ENCODE measurements around the gene FAM131A.
A peak's percentile ranks its signal among the peaks of the same experiment; 100 is the strongest.

Gene FAM131A

GRCh38 chr3:184325715-184326369 lies 11.6 kb upstream of the FAM131A start:
- no peak for DNase-seq (ENCODE audit: insufficient read length, low spot score)
- no peak for TF ChIP-seq TAF1 (IDR thresholded peaks at IDR 0.05; ENCODE audit: low read depth, low read length)
- TF ChIP-seq PAX5 (IDR thresholded peaks at IDR 0.05; ENCODE audit: insufficient read depth, low read length, severe bottlenecking), result no peak
- no peak for FAIRE-seq

GRCh38 chr3:184327171-184327570 lies 10.2 kb upstream of the FAM131A start:
- no peak for TF ChIP-seq PAX5 (IDR thresholded peaks at IDR 0.05; ENCODE audit: insufficient read depth, low read length, severe bottlenecking)
- no peak for TF ChIP-seq POLR2A (IDR thresholded peaks at IDR 0.05; ENCODE audit: low read depth, low read length)
- no peak for TF ChIP-seq POLR2AphosphoS5 (IDR thresholded peaks at IDR 0.05; ENCODE audit: low read depth, low read length)
- FAIRE-seq (no peak), DNase-seq (ENCODE audit: insufficient read length, low spot score) (no peak)

- no peak for DNase-seq (ENCODE audit: insufficient read length, low spot score)
- no peak for TF ChIP-seq POU2F2 (IDR thresholded peaks at IDR 0.05; ENCODE audit: low read depth, low read length)
- no peak for TF ChIP-seq POLR2A (IDR thresholded peaks at IDR 0.05; ENCODE audit: low read depth, low read length)
- TF ChIP-seq SPI1 (IDR thresholded peaks at IDR 0.05; ENCODE audit: low read depth, low read length), result no peak
- TF ChIP-seq PAX5 (IDR thresholded peaks at IDR 0.05; ENCODE audit: insufficient read depth, low read length, severe bottlenecking), result no peak
- 0 out of 2 replicates have a peak, but pooled peaks have one; percentile 19 for TF ChIP-seq POLR2AphosphoS5 (IDR thresholded peaks at IDR 0.05; ENCODE audit: low read depth, low read length)
- no peak for TF ChIP-seq TAF1 (IDR thresholded peaks at IDR 0.05; ENCODE audit: low read depth, low read length)
- FAIRE-seq, result peak; percentile 38
Observed at GRCh38 chr3:184328516-184328915, 8.9 kb upstream of the FAM131A start.

- TF ChIP-seq POLR2A (IDR thresholded peaks at IDR 0.05; ENCODE audit: low read depth, low read length) (peak; percentile 11; the same call in 1 of the 2 replicates), PAX5 (IDR thresholded peaks at IDR 0.05; ENCODE audit: insufficient read depth, low read length, severe bottlenecking) (no peak), POLR2AphosphoS5 (IDR thresholded peaks at IDR 0.05; ENCODE audit: low read depth, low read length) (0 out of 2 replicates have a peak, but pooled peaks have one; percentile 42)
- FAIRE-seq (no peak), DNase-seq (ENCODE audit: insufficient read length, low spot score) (no peak)
Observed at GRCh38 chr3:184332370-184333090, 4.9 kb upstream of the FAM131A start.

- no peak for FAIRE-seq
- no peak for DNase-seq (ENCODE audit: insufficient read length, low spot score)
- no peak for TF ChIP-seq SPI1 (IDR thresholded peaks at IDR 0.05; ENCODE audit: low read depth, low read length)
- TF ChIP-seq POLR2AphosphoS5 (IDR thresholded peaks at IDR 0.05; ENCODE audit: low read depth, low read length), result peak; percentile 61
Observed at GRCh38 chr3:184333190-184333589, 4.2 kb upstream of the FAM131A start.

- DNase-seq (ENCODE audit: insufficient read length, low spot score) (no peak), FAIRE-seq (no peak)
- TF ChIP-seq POLR2AphosphoS5 (IDR thresholded peaks at IDR 0.05; ENCODE audit: low read depth, low read length), result peak; percentile 81
- no peak for TF ChIP-seq POU2F2 (IDR thresholded peaks at IDR 0.05; ENCODE audit: low read depth, low read length)
- TF ChIP-seq POLR2A (IDR thresholded peaks at IDR 0.05; ENCODE audit: low read depth, low read length), result peak; percentile 65
Observed at GRCh38 chr3:184333700-184334099, 3.7 kb upstream of the FAM131A start.

- TF ChIP-seq POLR2AphosphoS5 (IDR thresholded peaks at IDR 0.05; ENCODE audit: low read depth, low read length) (no peak; the same call in 1 of the 2 replicates), PAX5 (IDR thresholded peaks at IDR 0.05; ENCODE audit: insufficient read depth, low read length, severe bottlenecking) (no peak), POU2F2 (IDR thresholded peaks at IDR 0.05; ENCODE audit: low read depth, low read length) (no peak), POLR2A (IDR thresholded peaks at IDR 0.05; ENCODE audit: low read depth, low read length) (no peak), TAF1 (IDR thresholded peaks at IDR 0.05; ENCODE audit: low read depth, low read length) (no peak), SPI1 (IDR thresholded peaks at IDR 0.05; ENCODE audit: low read depth, low read length) (no peak)
- FAIRE-seq (no peak), DNase-seq (ENCODE audit: insufficient read length, low spot score) (no peak)
Observed at GRCh38 chr3:184334470-184335158, 2.8 kb upstream of the FAM131A start.

- DNase-seq (ENCODE audit: insufficient read length, low spot score) (no peak), FAIRE-seq (no peak)
- TF ChIP-seq POLR2A (IDR thresholded peaks at IDR 0.05; ENCODE audit: low read depth, low read length), result no peak
Observed at GRCh38 chr3:184335291-184335660, 2.1 kb upstream of the FAM131A start.

GRCh38 chr3:184335661-184336546 lies 1.5 kb upstream of the FAM131A start:
- TF ChIP-seq POLR2A (IDR thresholded peaks at IDR 0.05; ENCODE audit: low read depth, low read length) (peak; percentile 90), POU2F2 (IDR thresholded peaks at IDR 0.05; ENCODE audit: low read depth, low read length) (0 out of 2 replicates have a peak, but pooled peaks have one; percentile 21), POLR2AphosphoS5 (IDR thresholded peaks at IDR 0.05; ENCODE audit: low read depth, low read length) (peak; percentile 88; the same call in 1 of the 2 replicates), PAX5 (IDR thresholded peaks at IDR 0.05; ENCODE audit: insufficient read depth, low read length, severe bottlenecking) (peak; percentile 73), TAF1 (IDR thresholded peaks at IDR 0.05; ENCODE audit: low read depth, low read length) (0 out of 2 replicates have a peak, but pooled peaks have one; percentile 34), SPI1 (IDR thresholded peaks at IDR 0.05; ENCODE audit: low read depth, low read length) (no peak)
- DNase-seq (ENCODE audit: insufficient read length, low spot score), result peak; percentile 90
- peak; percentile 97 for FAIRE-seq

Measured in GM12891 (cell line).